Stimulated activated naive CD8-positive, alpha-beta T cell treated with anti-CD3 and anti-CD28 coated beads, Interleukin-15, Interleukin-2, amounts not matched to agents 100 U/mL and 50 U/mL, for 24 hours (primary cell): ENCODE measurements around the gene P2RY12.

ENCODE experiments used
- ATAC-seq: fragments of 150-1000 bp; cut with Tn5 transposase; one replicate; pipeline ENCODE4 v1.10.0; 2021
- DNase-seq: peaks from one replicate; pipeline ENCODE4 v3.0.0; 2021

Gene P2RY12

DNA sequence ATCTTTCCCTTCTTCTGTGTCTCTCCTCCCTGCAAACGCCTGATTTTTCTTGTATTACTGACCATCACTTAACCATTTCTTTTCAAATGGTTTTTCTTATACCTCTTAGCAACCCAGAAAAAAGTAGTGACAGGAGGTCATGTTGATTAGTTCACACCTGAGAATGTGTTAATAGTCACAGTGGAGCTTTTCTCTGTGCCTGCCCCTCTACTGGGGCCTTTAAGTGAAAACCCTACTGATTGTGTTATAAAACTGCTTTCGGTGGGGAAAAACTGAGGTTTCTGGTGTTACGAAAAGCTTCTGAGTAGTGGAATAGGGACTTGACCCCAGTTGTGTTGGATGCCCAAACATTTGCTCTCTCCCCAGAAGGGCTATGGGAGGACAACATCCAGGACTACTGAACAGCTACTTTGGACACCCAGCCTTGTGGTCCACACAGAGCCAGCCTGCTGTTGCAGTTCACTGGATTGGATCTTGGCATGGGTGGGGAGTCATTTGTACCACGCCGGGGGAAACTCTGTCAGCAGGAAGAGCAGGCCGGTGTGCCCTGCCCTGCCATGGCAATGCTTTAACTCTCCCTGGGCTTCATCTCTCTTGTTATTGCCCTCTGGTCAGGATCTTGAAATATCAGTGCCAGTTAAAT, 78.3 kb downstream of the P2RY12 start:
- peak; percentile 5 for ATAC-seq
- DNase-seq: no peak

DNA sequence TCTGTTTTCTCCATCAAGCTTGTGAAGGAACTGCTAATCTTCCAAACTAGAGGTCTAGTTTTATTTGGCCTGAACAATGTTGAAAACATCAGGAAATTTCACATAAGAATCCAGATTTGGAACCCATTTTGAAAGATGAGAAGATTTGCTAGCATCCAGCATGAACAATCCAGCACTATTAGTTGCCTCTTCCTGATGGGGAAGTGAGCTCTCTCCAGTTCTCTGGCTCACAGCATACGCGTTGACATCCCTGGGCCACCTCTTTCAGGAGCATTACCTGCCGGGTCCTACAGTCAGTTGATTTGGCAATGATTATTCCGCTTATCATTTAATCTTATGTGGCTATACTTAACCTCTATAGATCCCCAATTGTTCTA, 78.8 kb downstream of the P2RY12 start:
- DNase-seq (no peak), ATAC-seq (no peak)

DNA sequence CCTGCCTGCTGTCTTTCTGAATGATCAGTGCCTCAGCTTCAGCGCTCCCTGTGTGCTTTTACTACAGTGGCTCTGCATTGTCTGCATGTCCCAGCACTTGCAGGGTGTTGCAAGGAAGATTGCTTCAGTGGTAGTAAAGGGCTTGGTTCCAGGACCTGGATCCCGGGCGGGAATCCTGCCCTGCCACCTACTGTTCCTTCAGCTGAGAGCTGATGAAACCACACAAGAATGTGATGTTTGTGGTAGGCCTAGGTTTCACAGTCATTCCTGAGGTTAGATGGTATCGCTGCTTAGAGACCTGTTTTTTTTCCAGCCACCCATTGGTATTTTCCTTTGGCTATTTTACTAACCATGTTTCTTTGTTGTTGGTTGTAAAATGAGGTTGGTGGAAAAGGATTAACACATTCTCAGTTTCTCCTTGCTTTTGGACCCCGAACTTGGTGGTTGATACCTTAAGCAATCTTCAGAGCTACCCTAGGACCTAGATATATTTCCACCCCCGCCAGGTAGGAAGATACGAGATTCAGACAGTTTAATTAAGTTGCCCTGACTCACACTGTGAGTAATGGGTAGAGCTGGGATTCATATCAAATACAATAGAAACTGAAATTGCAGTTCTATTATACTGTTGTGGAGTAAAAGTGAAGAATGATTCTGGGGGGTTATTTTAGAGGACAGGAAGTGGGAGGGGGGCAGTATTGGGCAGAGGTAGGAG, 79.3 kb downstream of the P2RY12 start:
- ATAC-seq (peak; percentile 86), DNase-seq (peak; percentile 21)

DNA sequence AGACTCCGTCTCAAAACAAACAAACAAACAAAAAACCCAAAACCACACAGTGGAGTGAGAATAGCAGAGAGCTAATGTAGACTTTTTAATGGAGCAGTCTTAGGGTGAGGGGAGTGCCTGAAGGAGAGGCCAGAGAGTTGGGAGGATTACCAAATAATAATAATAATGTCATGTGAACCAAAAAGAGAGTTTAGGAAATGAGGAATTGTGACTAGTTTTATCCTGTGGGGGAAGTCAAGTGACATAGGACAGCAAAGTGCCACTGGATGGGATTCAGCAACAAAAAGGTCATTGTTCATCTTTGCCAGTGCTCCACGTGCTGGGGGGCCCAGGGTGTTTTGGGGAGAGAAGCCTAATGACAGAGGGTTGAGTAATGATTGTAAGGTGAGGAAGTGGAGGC, 80.8 kb downstream of the P2RY12 start:
- DNase-seq (no peak), ATAC-seq (no peak)

DNA sequence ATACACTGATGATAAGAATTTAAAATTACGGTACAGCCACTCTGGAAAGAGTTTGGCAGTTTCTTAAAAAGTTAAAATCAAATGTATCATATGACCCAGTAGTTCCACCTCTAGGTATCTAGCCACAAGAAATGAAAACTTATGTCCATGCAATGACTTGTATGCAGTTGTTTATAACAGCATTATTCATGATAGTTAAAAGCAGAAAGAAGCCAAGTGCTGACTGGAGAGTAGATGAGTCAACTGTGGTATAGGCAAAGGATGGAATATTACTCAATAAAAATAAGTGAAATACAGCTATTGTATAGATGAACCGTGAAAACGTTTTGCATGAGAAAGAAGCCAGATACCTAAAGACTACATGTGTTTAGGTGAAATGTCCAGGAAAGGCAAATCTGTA, 82.8 kb downstream of the P2RY12 start:
- ATAC-seq (peak; percentile 26), DNase-seq (no peak)

DNA sequence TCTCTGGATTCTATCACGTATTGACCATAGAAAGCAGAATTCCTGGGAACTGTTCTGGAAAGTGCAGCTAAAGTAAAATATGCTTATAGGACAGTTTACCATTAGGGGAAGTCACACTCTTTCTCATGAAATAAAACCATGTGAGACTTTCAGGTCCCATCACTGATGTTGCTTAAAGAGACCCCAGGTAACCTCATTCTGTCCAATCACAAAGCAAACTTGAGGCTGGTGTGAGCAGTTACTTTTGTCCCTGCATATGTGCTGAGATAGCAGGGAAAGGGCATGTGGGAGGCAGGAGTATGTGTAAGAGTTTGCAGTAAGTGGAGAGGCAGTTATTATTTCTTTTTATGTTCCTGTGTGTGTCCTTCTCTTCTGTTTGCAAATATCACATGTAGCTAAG, 84.0 kb downstream of the P2RY12 start:
- ATAC-seq: no peak
- DNase-seq: no peak

DNA sequence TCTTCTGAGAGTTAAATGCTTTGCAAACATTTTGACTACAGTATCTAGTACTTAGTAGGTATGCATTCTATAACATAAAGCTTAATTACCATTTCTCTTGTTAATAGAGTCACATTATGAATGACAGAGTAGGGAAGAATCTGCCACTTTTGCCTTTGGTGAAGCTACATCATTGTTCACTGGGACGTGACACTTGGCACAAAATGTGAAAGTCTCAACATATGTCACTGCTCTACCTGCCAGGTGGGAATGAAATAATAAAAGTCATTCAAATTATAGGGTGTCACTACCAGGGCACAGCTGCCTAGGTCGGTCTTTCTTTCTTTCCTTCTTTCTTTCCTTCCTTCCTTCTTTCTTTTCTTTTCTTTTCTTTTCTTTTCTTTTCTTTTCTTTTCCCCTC, 85.5 kb downstream of the P2RY12 start:
- no peak for DNase-seq
- ATAC-seq: no peak

DNA sequence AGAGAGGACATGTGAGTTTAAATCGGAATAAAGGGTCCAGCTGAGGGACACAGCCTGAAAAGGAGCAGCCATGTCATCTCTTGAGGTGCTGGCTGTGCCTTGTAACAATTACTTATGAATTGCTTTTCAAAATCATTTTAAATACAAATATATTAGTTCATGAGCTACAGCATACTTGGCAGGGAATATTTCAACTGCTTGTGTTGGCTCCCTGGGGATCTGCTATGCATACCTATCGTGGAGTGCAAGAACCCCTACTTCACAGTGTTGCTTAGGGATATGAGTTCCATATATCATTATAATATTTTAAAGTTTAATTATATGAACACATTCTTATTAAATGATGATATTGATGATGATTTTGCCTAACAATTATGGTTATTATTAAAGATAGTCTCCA, 87.1 kb downstream of the P2RY12 start:
- ATAC-seq (no peak), DNase-seq (no peak)

DNA sequence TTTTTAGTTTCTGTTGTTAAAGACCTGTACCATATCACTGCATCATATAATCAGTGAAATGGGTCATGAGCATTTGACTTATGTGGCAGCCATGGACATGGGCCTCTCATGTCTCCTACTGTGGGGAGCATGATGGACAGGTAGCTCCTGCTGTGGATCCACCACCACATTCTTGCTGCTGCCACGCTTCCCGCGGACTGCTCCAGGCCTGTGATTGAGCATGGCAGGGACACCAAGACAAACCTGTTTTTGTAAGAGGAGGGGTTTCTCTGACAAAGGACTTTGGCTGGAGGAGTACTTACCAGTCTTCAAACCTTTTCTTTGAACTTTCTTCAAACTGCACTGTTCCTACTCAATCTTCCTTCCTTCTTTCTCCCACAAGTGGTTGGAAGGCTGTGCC, 88.3 kb downstream of the P2RY12 start:
- ATAC-seq (no peak), DNase-seq (no peak)

DNA sequence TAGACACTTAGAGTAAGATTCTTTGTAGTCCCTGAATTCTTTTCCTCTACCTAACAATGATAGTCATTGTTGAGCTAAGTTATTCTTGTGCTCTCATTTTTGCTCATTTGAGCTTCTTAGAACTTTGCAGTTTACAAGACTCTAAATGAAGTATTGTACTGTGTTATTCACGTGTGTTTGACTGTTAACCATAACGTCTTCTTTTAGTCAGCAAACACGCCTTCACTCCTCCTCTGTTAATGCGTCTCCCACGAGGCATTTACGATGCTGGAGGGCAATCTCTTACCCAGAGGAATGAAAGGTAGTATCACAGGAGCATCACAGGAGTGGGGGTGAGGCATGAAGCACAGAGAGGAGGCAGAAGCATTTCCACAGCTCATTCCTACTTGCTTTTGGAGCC, 91.4 kb downstream of the P2RY12 start:
- ATAC-seq (no peak), DNase-seq (no peak)

DNA sequence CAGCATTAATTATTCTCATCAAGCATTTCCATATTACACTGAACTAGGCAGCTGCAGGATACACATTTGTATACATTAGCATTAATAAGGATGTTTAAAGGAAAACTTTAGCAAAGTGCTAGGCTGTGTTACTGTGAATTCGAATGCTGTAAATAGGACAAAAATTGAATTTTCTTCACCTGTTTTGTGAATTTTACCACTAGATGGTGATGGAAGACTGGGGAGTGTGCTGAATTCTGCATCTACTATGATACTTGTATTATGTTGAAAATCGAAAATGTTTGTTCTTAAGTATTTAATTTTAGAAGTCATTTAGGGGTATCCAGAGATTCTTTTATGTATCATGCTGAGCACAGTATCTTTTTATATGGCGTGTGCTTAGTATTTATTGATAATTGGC, 93.9 kb downstream of the P2RY12 start:
- no peak for DNase-seq
- no peak for ATAC-seq

DNA sequence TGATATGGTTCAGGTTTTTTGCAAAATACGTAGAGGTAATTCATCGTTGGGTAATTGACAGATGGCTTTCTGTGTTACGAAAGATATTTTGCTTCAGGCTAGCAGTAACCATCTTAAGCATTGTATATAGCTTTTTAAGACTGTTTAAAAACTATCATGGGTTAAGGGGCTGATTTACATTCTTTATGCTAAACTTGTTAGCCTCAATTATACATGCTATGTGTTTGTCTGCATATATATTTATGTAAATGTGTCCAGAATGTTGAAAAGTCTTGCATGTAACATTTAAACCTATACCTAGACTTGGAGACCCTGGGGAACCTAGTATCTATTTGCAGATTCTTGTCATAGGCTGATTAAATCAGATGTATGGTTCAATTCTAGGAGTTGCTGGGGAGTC, 95.1 kb downstream of the P2RY12 start:
- ATAC-seq (no peak), DNase-seq (no peak)
